ENCODE results near the gene KYAT1.

KYAT1 gene

DNA sequence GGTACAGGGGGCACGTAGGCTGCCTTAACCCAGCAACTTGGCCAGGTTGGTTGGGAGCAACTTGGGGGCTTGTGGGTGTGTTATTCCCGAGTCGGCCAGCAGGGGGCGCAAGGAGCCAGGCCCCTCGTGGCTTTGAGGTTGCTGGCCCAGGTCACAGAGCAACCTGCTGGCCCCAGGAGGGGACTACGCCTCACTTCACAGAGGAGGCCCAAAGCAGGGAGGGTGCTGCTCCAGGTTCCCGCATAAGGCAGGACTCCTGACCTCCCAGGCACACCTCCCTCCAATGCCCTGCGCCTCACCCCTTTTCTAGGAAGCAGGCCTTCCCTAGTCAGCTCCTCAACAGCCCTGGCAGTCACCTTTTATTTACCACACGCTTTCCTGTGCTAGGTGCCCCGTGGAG lies 18.1 kb downstream of the KYAT1 start:
- TF ChIP-seq, protein P1, sequence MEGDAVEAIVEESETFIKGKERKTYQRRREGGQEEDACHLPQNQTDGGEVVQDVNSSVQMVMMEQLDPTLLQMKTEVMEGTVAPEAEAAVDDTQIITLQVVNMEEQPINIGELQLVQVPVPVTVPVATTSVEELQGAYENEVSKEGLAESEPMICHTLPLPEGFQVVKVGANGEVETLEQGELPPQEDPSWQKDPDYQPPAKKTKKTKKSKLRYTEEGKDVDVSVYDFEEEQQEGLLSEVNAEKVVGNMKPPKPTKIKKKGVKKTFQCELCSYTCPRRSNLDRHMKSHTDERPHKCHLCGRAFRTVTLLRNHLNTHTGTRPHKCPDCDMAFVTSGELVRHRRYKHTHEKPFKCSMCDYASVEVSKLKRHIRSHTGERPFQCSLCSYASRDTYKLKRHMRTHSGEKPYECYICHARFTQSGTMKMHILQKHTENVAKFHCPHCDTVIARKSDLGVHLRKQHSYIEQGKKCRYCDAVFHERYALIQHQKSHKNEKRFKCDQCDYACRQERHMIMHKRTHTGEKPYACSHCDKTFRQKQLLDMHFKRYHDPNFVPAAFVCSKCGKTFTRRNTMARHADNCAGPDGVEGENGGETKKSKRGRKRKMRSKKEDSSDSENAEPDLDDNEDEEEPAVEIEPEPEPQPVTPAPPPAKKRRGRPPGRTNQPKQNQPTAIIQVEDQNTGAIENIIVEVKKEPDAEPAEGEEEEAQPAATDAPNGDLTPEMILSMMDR (IDR thresholded peaks at IDR 0.05; ENCODE audit: borderline replicate concordance, extremely low read depth, low read length, poor library complexity, severe bottlenecking), result peak; percentile 90
- TF ChIP-seq EZH2 (IDR thresholded peaks at IDR 0.05; ENCODE audit: borderline replicate concordance, low read depth, low read length, severe bottlenecking), result no peak
- no peaks in the 10 kb centered on the region for H3K9me3 ChIP-seq (ENCODE audit: insufficient read depth, low read length, severe bottlenecking)
- 0 out of 2 replicates have a peak, but pooled peaks cover 2% of the 10 kb centered on the region for H3K4me1 ChIP-seq (ENCODE audit: insufficient read depth, low read length)
- no peak overlapping the region for H3K27ac ChIP-seq (ENCODE audit: low read length)
- no peak overlapping the region for H3K4me3 ChIP-seq (ENCODE audit: low read depth in 1 of 2, low read length in 2 of 2)
- no peaks in the 10 kb centered on the region for H3K79me2 ChIP-seq (ENCODE audit: insufficient read depth, low read length)
- no peaks in the 10 kb centered on the region for H3K27me3 ChIP-seq (ENCODE audit: insufficient read depth, low read length, poor library complexity)
- peak overlapping the region; percentile 52; the same call in 1 of the 2 replicates for H2AFZ ChIP-seq (ENCODE audit: low read depth, low read length)
- H3K9ac ChIP-seq (ENCODE audit: low read depth, low read length), result no peak overlapping the region
- H3K4me2 ChIP-seq (ENCODE audit: insufficient read depth, low read length), result no peak overlapping the region
- DNase-seq (peak; percentile 79), ATAC-seq (ENCODE audit: insufficient read depth, low read depth) (peak; percentile 93)
- no peaks in the 10 kb centered on the region for H4K20me1 ChIP-seq (ENCODE audit: insufficient read depth, low read length)
- H3K36me3 ChIP-seq (ENCODE audit: insufficient read depth, low read length), result no peaks in the 10 kb centered on the region

DNA sequence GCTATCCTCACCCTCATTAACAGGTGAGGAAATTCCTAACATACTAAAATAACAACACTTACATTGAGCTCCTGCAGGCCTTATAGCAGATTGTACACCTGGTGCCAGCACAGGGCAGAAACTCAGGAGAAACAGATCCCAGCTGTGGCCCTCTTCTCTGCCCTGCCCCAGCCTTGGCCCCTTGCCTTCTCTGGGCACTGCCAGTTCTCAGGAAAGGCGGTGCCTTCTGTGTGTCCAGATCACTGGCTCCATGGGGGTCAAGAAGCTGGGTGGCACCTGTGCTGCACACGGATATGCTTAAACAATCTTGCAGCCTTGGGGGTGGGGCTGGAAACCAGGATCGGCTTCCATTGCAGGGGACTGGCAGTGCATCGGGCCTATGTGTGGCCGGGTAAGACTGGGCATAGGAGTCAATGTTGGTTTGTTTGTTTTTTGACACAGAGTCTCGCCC lies 19.3 kb downstream of the KYAT1 start:
- Histone ChIP-seq H3K27me3 (ENCODE audit: insufficient read depth, low read length, poor library complexity) (no peaks in the 10 kb centered on the region), H3K4me1 (ENCODE audit: insufficient read depth, low read length) (0 out of 2 replicates have a peak, but pooled peaks cover 2% of the 10 kb centered on the region), H3K4me2 (ENCODE audit: insufficient read depth, low read length) (no peak overlapping the region), H3K4me3 (ENCODE audit: low read depth in 1 of 2, low read length in 2 of 2) (no peak overlapping the region), H3K27ac (ENCODE audit: low read length) (no peak overlapping the region), H3K9me3 (ENCODE audit: insufficient read depth, low read length, severe bottlenecking) (no peaks in the 10 kb centered on the region), H3K36me3 (ENCODE audit: insufficient read depth, low read length) (no peaks in the 10 kb centered on the region), H2AFZ (ENCODE audit: low read depth, low read length) (no peak overlapping the region), H4K20me1 (ENCODE audit: insufficient read depth, low read length) (no peaks in the 10 kb centered on the region), H3K79me2 (ENCODE audit: insufficient read depth, low read length) (no peaks in the 10 kb centered on the region), H3K9ac (ENCODE audit: low read depth, low read length) (no peak overlapping the region)
- no peak for DNase-seq
- TF ChIP-seq, protein P1 (IDR thresholded peaks at IDR 0.05; ENCODE audit: borderline replicate concordance, extremely low read depth, low read length, poor library complexity, severe bottlenecking), result no peak
- TF ChIP-seq EZH2 (IDR thresholded peaks at IDR 0.05; ENCODE audit: borderline replicate concordance, low read depth, low read length, severe bottlenecking), result no peak
- no peak for ATAC-seq (ENCODE audit: insufficient read depth, low read depth)

DNA sequence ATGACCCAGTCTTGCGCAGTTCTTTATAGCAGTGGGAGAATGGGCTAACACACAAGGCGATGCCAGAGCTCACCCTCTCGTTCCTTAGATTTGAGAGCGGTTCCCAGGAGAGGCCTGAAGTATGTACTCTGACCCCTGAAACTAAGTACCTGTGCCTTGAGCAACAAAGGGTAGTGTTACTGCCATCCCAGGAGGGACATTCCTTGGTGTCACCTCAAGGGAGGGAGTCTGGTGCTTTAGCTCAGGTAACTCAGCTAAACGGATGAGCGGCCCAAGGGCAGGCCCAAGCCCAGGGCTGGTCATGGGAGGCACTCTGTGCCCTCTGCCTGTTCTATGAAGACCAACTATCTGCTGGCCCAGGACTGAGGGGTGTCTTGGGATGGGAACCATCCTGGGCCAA lies 20.2 kb downstream of the KYAT1 start:
- no peak for TF ChIP-seq EZH2 (IDR thresholded peaks at IDR 0.05; ENCODE audit: borderline replicate concordance, low read depth, low read length, severe bottlenecking)
- TF ChIP-seq, protein P1 (IDR thresholded peaks at IDR 0.05; ENCODE audit: borderline replicate concordance, extremely low read depth, low read length, poor library complexity, severe bottlenecking), result no peak
- no peaks in the 10 kb centered on the region for H3K36me3 ChIP-seq (ENCODE audit: insufficient read depth, low read length)
- ATAC-seq (ENCODE audit: insufficient read depth, low read depth), result no peak
- H3K27ac ChIP-seq (ENCODE audit: low read length), result no peak overlapping the region
- no peaks in the 10 kb centered on the region for H3K27me3 ChIP-seq (ENCODE audit: insufficient read depth, low read length, poor library complexity)
- no peaks in the 10 kb centered on the region for H3K9me3 ChIP-seq (ENCODE audit: insufficient read depth, low read length, severe bottlenecking)
- no peak for DNase-seq
- no peak overlapping the region for H3K4me3 ChIP-seq (ENCODE audit: low read depth in 1 of 2, low read length in 2 of 2)
- no peak overlapping the region for H3K9ac ChIP-seq (ENCODE audit: low read depth, low read length)
- H2AFZ ChIP-seq (ENCODE audit: low read depth, low read length), result no peak overlapping the region
- H4K20me1 ChIP-seq (ENCODE audit: insufficient read depth, low read length), result no peaks in the 10 kb centered on the region
- H3K4me2 ChIP-seq (ENCODE audit: insufficient read depth, low read length), result no peak overlapping the region
- 0 out of 2 replicates have a peak, but pooled peaks cover 2% of the 10 kb centered on the region for H3K4me1 ChIP-seq (ENCODE audit: insufficient read depth, low read length)
- H3K79me2 ChIP-seq (ENCODE audit: insufficient read depth, low read length), result no peaks in the 10 kb centered on the region

Measured in DND-41 (cell line).